ENCODE results near the gene TCEANC2. TPM values are rescaled to one million over a fixed set of nuclear protein-coding genes. Genes with fewer than 3 reads are reported as not detected.
A peak's percentile ranks its signal among the peaks of the same experiment; 100 is the strongest.

The TCEANC2 gene
- total RNA-seq, 2 experiments from 2014 or later = 2.3 to 2.7 TPM

DNA sequence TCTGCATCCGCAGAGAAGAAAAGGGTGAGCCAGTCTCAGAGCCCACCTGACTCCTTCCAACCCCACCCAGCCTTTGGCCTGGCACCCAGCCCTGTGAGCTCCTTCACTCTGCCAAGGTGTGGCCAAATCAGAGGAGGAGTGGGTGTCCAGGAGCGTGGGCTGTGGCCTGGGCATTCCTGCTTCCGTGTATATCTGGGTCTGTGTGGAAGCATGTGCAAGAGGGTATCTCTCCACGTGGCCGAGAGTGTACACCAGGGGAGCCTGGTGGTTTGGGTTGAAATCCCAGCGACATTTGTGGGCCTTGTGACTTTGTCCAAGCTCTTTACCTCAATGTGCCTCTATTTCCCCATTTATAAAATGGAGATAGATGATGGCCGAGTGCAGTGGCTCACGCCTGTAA is 69.6 kb downstream of the TCEANC2 start:
- peaks cover 9% of the 10 kb centered on the region for H3K4me1 ChIP-seq (ENCODE audit: insufficient read depth, low read length)
- Mint-ChIP-seq H3K27ac (no peak overlapping the region), H3K9me3 (no peaks in the 10 kb centered on the region), H3K4me1 (ENCODE audit: low read depth) (no peaks in the 10 kb centered on the region), H3K27me3 (peaks cover 3% of the 10 kb centered on the region), H3K4me3 (no peak overlapping the region), H3K36me3 (ENCODE audit: low read depth) (no peaks in the 10 kb centered on the region)
- intact Hi-C loops (cut with DNase I, micrococcal nuclease) = loop anchor here in 1 of 2 experiments (5.0 kb wide), 1 partner anchor 289 kb away; no protein-coding TSS in a partner anchor
- no peaks in the 10 kb centered on the region for H3K9me3 ChIP-seq (ENCODE audit: control insufficient read depth in 1 of 2, insufficient read depth in 1 of 2, low read length in 2 of 2)
- H3K4me3 ChIP-seq (ENCODE audit: low read length) = no peak overlapping the region
- TF ChIP-seq, protein P1, sequence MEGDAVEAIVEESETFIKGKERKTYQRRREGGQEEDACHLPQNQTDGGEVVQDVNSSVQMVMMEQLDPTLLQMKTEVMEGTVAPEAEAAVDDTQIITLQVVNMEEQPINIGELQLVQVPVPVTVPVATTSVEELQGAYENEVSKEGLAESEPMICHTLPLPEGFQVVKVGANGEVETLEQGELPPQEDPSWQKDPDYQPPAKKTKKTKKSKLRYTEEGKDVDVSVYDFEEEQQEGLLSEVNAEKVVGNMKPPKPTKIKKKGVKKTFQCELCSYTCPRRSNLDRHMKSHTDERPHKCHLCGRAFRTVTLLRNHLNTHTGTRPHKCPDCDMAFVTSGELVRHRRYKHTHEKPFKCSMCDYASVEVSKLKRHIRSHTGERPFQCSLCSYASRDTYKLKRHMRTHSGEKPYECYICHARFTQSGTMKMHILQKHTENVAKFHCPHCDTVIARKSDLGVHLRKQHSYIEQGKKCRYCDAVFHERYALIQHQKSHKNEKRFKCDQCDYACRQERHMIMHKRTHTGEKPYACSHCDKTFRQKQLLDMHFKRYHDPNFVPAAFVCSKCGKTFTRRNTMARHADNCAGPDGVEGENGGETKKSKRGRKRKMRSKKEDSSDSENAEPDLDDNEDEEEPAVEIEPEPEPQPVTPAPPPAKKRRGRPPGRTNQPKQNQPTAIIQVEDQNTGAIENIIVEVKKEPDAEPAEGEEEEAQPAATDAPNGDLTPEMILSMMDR (IDR thresholded peaks at IDR 0.05) = no peak
- H3K27me3 ChIP-seq (ENCODE audit: control insufficient read depth in 1 of 2, insufficient read depth in 2 of 2, low read length in 2 of 2) = no peaks in the 10 kb centered on the region
- H3K36me3 ChIP-seq (ENCODE audit: insufficient read depth, low read length) = no peaks in the 10 kb centered on the region
- H3K27ac ChIP-seq (ENCODE audit: low read depth in 1 of 2, low read length in 2 of 2) = no peak overlapping the region
- ChIA-PET CTCF (no interaction called here), POLR2A (no interaction called here)
- ATAC-seq (ENCODE audit: poor library complexity) (no peak), DNase-seq (no peak)

DNA sequence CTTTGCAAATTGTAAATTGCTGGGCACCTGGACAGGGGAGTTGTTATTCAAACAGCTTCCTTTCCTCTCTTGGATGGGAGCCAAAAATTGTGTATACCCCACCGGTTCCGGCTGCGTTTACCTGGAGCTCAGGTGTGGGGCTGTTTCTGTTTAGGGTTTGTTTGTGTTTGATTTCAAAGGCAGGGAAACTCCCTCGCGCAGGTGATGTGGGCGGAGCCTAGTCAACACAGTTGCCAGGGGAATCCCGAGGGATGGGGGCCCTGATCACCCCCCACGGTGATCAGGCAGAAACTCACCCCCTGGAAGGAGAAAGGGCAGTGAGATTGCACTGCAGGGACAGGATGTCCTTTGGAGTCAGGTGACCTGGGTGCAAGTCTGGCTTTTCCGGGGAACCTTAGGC is 71.1 kb downstream of the TCEANC2 start:
- Histone ChIP-seq H3K36me3 (ENCODE audit: insufficient read depth, low read length) (no peaks in the 10 kb centered on the region), H3K4me3 (ENCODE audit: low read length) (no peak overlapping the region), H3K9me3 (ENCODE audit: control insufficient read depth in 1 of 2, insufficient read depth in 1 of 2, low read length in 2 of 2) (no peaks in the 10 kb centered on the region), H3K27ac (ENCODE audit: low read depth in 1 of 2, low read length in 2 of 2) (no peak overlapping the region), H3K4me1 (ENCODE audit: insufficient read depth, low read length) (peaks cover 9% of the 10 kb centered on the region), H3K27me3 (ENCODE audit: control insufficient read depth in 1 of 2, insufficient read depth in 2 of 2, low read length in 2 of 2) (no peaks in the 10 kb centered on the region)
- no peak overlapping the region for H3K27ac Mint-ChIP-seq
- intact Hi-C loops (cut with DNase I, micrococcal nuclease) = loop anchor here in 1 of 2 experiments (5.0 kb wide), 1 partner anchor 288 kb away; no protein-coding TSS in a partner anchor
- no peak for ATAC-seq (ENCODE audit: poor library complexity)
- peak in 2 of 14 experiments; percentile 9 to 29 for DNase-seq
- H3K4me3 Mint-ChIP-seq = no peak overlapping the region
- no peaks in the 10 kb centered on the region for H3K4me1 Mint-ChIP-seq (ENCODE audit: low read depth)
- TF ChIP-seq, protein P1 (IDR thresholded peaks at IDR 0.05) = no peak
- CTCF ChIA-PET = interaction anchor here (1.5 kb wide), 1 partner anchor 365 kb away, joined by 5 read pairs; no protein-coding TSS in a partner anchor
- H3K36me3 Mint-ChIP-seq (ENCODE audit: low read depth) = no peaks in the 10 kb centered on the region
- no peaks in the 10 kb centered on the region for H3K9me3 Mint-ChIP-seq
- POLR2A ChIA-PET = no interaction called here
- H3K27me3 Mint-ChIP-seq = peaks cover 3% of the 10 kb centered on the region

DNA sequence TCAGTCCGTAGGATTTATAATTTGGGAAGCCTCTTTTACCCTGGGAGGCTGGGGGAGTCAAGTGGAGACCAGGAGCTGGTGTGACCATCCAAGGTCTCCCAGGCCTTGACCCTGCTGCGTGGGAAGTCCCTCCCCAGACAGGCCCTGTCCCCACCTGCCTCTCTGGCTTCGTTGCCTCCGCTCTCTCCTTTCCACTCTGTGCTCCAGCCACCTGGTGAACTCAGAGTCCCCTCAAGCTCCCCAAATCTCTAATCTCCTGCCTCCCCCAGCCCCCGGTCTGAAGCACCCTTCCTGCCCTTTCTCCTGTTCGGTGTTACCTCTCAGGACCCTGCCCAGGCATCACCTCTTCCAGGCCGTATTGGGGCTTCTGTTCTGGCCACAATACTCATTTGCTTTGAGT is 71.5 kb downstream of the TCEANC2 start:
- Mint-ChIP-seq H3K36me3 (ENCODE audit: low read depth) (no peaks in the 10 kb centered on the region), H3K27me3 (peaks cover 3% of the 10 kb centered on the region), H3K9me3 (no peaks in the 10 kb centered on the region), H3K4me1 (ENCODE audit: low read depth) (no peaks in the 10 kb centered on the region), H3K4me3 (no peak overlapping the region), H3K27ac (no peak overlapping the region)
- no peak overlapping the region for H3K4me3 ChIP-seq (ENCODE audit: low read length)
- TF ChIP-seq, protein P1 (IDR thresholded peaks at IDR 0.05) = no peak
- no peaks in the 10 kb centered on the region for H3K27me3 ChIP-seq (ENCODE audit: control insufficient read depth in 1 of 2, insufficient read depth in 2 of 2, low read length in 2 of 2)
- DNase-seq = no peak
- no peak overlapping the region for H3K27ac ChIP-seq (ENCODE audit: low read depth in 1 of 2, low read length in 2 of 2)
- intact Hi-C loops (cut with DNase I, micrococcal nuclease) = loop anchor here in 1 of 2 experiments (5.0 kb wide), 1 partner anchor 287 kb away; no protein-coding TSS in a partner anchor
- ChIA-PET POLR2A (no interaction called here), CTCF (interaction anchor here (1.5 kb wide), 1 partner anchor 365 kb away, joined by 5 read pairs; no protein-coding TSS in a partner anchor)
- no peaks in the 10 kb centered on the region for H3K36me3 ChIP-seq (ENCODE audit: insufficient read depth, low read length)
- peaks cover 9% of the 10 kb centered on the region for H3K4me1 ChIP-seq (ENCODE audit: insufficient read depth, low read length)
- H3K9me3 ChIP-seq (ENCODE audit: control insufficient read depth in 1 of 2, insufficient read depth in 1 of 2, low read length in 2 of 2) = no peaks in the 10 kb centered on the region
- no peak for ATAC-seq (ENCODE audit: poor library complexity)

All from CD4-positive, alpha-beta T cell (primary cell).